Spleen (tissue), 11 donors: ENCODE measurements around the gene ZNF891. TPM values are rescaled to one million over a fixed set of nuclear protein-coding genes. Genes with fewer than 3 reads are reported as not detected.

Source experiments
- DNase-seq: peaks from one replicate; pipeline ENCODE4 v3.0.0-alpha.2; 2020
- H3K27ac ChIP-seq, 8 donors: fragments of 200-600 bp; sonication (generic) in 7 of 8; 1 replicate in 4 of 8; 2 replicates in 4 of 8; pipeline versions ENCODE4 v1.5.0 to v1.8.0; 2016 to 2021; ENCODE audit warnings: inconsistent platforms in 4 of 8, mild to moderate bottlenecking in 4 of 8, moderate library complexity in 1 of 8
- H3K27me3 ChIP-seq, 7 donors: fragments of 200-600 bp; sonication (generic) in 6 of 7; replicated peaks in 1 of 7; 1 replicate in 4 of 7; 2 replicates in 3 of 7; pipeline versions ENCODE4 v1.5.0 to v1.8.0; 2016 to 2021; ENCODE audit warnings: inconsistent platforms in 3 of 7, mild to moderate bottlenecking in 1 of 7
- H3K36me3 ChIP-seq, 6 donors: fragments of 200-600 bp; sonication (generic) in 5 of 6; 1 replicate in 4 of 6; 2 replicates in 2 of 6; pipeline versions ENCODE4 v1.5.0 to v1.8.0; 2016 to 2021; ENCODE audit warnings: inconsistent platforms in 2 of 6
- H3K4me1 ChIP-seq, 6 donors: fragments of 200-600 bp; sonication (generic) in 5 of 6; 1 replicate in 3 of 6; 2 replicates in 3 of 6; pipeline versions ENCODE4 v1.5.0 to v1.8.0; 2016 to 2021; ENCODE audit warnings: inconsistent platforms in 3 of 6
- H3K4me3 ChIP-seq, 8 donors: fragments of 200-600 bp; sonication (generic) in 7 of 8; 1 replicate in 4 of 8; 2 replicates in 4 of 8; pipeline versions ENCODE4 v1.5.0 to v1.8.0; 2016 to 2021; ENCODE audit warnings: inconsistent platforms in 4 of 8, mild to moderate bottlenecking in 4 of 8, moderate library complexity in 2 of 8
- H3K9me3 ChIP-seq, 8 donors: fragments of 200-600 bp; sonication (generic) in 7 of 8; 1 replicate in 4 of 8; 2 replicates in 4 of 8; pipeline versions ENCODE4 v1.5.0 to v1.8.0; 2016 to 2021; ENCODE audit warnings: inconsistent platforms in 4 of 8
- POLR2A ChIP-seq, 3 donors: fragments of 450-650 bp; IDR thresholded peaks; one replicate each; pipeline ENCODE4 v1.5.1; 2017; ENCODE audit warnings: antibody characterized with exemption in 3 of 3, mild to moderate bottlenecking in 1 of 3
- POLR2AphosphoS5 ChIP-seq, 3 donors: sonication (generic); formaldehyde crosslinking; IDR thresholded peaks; one replicate each; pipeline ENCODE4 v1.5.1; 2017; ENCODE audit warnings: antibody characterized with exemption in 3 of 3
- WGBS, 5 donors: extraction: QIAGEN DNeasy Blood & Tissue Kit in 3 of 5; methylation state at CpG; one replicate each; pipeline versions ENCODE4 v1.1.5 to v1.1.7; 2013 to 2018; 5-methylcytosine and 5-hydroxymethylcytosine counted together
- intact Hi-C: fragments of 100-400 bp; cut with DNase I; formaldehyde crosslinking; loops from one replicate; pipeline ENCODE4 v1.15.0; 2023; ENCODE audit warnings: low total_unique reads
- polyA plus RNA-seq, 3 donors: library from polyadenylated mRNA; stranded (reverse); fragments of 200-250 nt; gene quantifications; one replicate each; pipeline ENCODE4 v1.2.1, GENCODE V29; 2013
- total RNA-seq, 7 donors: library from RNA; depleted of rRNA in 3 of 7; stranded (reverse); fragments of >200 nt in 3 of 7; fragmentation: NEBNext Ultra II Directional in 4 of 7; extraction: Animal tissue kit (Norgen Biotek cat#: 25700) in 4 of 7; gene quantifications; one replicate each; pipeline versions ENCODE4 v1.1.0 to v1.2.1, GENCODE V29; 2016 to 2021
- TF ChIP-seq, protein P1 (sequence below), 11 experiments: fragments of 200-600 bp in 7 of 11; fragments of 450-650 bp in 4 of 11; sonication (generic) in 4 of 11; IDR thresholded peaks in 8 of 11; conservative IDR thresholded peaks in 3 of 11; 1 replicate in 7 of 11; 2 replicates in 4 of 11; pipeline versions ENCODE4 v1.4.0 to v1.8.0; 2016 to 2021; ENCODE audit warnings: antibody characterized with exemption in 11 of 11, inconsistent platforms in 4 of 11, mild to moderate bottlenecking in 1 of 11
- donor health status: healthy with polysubstance abuse.
- donor health status: DM: no; HTN: no; CAD: no; lungs with moderate emphysema.
- donor health status: DM: no; HTN: no; CAD: no.
- donor health status: Bipolar disorder and iron deficiency.
- donor health status: healthy.
- donor health status: DM: no; HTN: no; CAD: no.
- donor health status: DM: yes; HTN: yes; CAD: no.

Gene ZNF891
- total and polyA plus RNA-seq, 10 donors = 0.37 to 5.8 (median 2.7) TPM

GRCh38 chr12:133130808-133131128 is 694 bp upstream of the ZNF891 start:
- H3K27me3 ChIP-seq = no peaks in the 10 kb centered on the region
- DNase-seq = peak; percentile 87
- 0 to 1% (median 1%) methylated on average over 17 of the region's 17 CpGs for WGBS, 5 donors
- intact Hi-C loops = loop anchor here (5.0 kb wide), 1 partner anchor 48 kb away; the partner anchor contains the start of gene ZNF140
- peak overlapping the region; percentile 94 to 100 (median 99) for H3K27ac ChIP-seq
- TF ChIP-seq, protein P1, sequence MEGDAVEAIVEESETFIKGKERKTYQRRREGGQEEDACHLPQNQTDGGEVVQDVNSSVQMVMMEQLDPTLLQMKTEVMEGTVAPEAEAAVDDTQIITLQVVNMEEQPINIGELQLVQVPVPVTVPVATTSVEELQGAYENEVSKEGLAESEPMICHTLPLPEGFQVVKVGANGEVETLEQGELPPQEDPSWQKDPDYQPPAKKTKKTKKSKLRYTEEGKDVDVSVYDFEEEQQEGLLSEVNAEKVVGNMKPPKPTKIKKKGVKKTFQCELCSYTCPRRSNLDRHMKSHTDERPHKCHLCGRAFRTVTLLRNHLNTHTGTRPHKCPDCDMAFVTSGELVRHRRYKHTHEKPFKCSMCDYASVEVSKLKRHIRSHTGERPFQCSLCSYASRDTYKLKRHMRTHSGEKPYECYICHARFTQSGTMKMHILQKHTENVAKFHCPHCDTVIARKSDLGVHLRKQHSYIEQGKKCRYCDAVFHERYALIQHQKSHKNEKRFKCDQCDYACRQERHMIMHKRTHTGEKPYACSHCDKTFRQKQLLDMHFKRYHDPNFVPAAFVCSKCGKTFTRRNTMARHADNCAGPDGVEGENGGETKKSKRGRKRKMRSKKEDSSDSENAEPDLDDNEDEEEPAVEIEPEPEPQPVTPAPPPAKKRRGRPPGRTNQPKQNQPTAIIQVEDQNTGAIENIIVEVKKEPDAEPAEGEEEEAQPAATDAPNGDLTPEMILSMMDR (IDR thresholded peaks at IDR 0.05 in 8 of 11, conservative IDR thresholded peaks at IDR 0.05 in 3 of 11) = no peak
- TF ChIP-seq POLR2A (IDR thresholded peaks at IDR 0.05) = no peak
- no peak for TF ChIP-seq POLR2AphosphoS5 (IDR thresholded peaks at IDR 0.05)
- H3K36me3 ChIP-seq = peaks cover 7 to 71% (median 30%) of the 10 kb centered on the region in 6 donors
- H3K9me3 ChIP-seq = peaks cover 13 to 85% (median 79%) of the 10 kb centered on the region in 8 donors
- H3K4me3 ChIP-seq = peak overlapping the region; percentile 59 to 91 (median 76)
- H3K4me1 ChIP-seq = peaks cover 0 to 25% (median 14%) of the 10 kb centered on the region in 6 donors

DNA sequence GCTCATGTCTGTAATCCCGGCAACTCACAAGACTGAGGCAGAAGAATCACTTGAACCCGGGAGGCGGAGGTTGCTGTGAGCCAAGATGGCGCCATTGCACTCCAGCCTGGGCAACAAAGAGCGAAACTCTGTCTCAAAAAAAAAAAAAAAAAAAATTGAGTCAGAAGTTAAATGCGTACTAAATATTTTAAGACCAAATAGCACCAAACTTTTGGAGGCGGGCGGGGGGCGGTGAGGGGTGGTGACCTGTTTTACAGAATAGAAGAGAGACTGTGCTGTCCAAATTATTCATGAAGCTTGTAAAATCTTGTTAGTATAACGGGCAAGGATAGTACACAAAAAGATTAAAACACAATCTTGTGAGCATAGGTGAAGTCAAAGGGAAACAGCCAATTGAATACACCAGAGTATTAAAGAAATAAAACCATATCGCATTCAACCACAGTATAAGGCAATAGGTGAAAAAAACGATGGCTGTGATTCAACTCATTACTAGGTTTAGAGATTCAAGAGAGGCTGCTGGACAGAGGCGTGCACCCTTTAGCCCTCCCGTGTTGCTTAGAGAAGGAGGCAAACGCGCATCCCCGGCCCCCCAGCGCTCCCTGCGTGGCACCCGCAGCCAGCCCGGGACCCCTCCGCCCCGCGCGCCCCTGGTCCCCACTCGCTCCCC is 571 bp downstream of the ZNF891 start:
- no peaks in the 10 kb centered on the region for H3K27me3 ChIP-seq
- peak; percentile 75 for DNase-seq
- TF ChIP-seq, protein P1 (IDR thresholded peaks at IDR 0.05 in 8 of 11, conservative IDR thresholded peaks at IDR 0.05 in 3 of 11) = no peak
- TF ChIP-seq POLR2AphosphoS5 (IDR thresholded peaks at IDR 0.05) (no peak), POLR2A (IDR thresholded peaks at IDR 0.05) (no peak)
- H3K9me3 ChIP-seq = peaks cover 16 to 85% (median 79%) of the 10 kb centered on the region in 8 donors
- H3K4me3 ChIP-seq = peak overlapping the region; percentile 59 to 91 (median 76)
- peaks cover 0 to 25% (median 14%) of the 10 kb centered on the region in 6 donors for H3K4me1 ChIP-seq
- intact Hi-C loops = loop anchor here (5.0 kb wide), 1 partner anchor 47 kb away; the partner anchor contains the start of gene ZNF140
- peak overlapping the region; percentile 94 to 100 (median 99) for H3K27ac ChIP-seq
- peaks cover 3 to 70% (median 24%) of the 10 kb centered on the region in 6 donors for H3K36me3 ChIP-seq
- 22 to 30% (median 23%) methylated on average over 25 to 26 of the region's 26 CpGs for WGBS, 5 donors

DNA sequence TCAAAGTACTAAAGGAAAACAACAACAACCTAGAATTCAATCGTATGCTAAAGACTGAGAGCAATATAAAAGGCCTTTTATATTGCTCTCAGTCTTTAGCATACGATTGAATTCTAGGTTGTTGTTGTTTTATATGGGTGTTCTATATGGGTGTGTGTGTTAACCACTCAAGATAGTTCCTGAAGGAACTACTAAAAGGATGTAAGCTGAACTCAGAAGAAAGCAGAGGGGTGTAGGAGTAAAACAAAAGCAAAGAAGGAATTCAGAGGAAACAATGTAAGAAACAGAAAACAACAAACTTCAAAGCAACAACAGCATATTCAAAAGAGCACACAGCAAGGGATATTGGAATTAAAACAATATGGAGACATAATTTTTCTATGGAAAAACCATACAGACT is 5.4 kb downstream of the ZNF891 start:
- Histone ChIP-seq H3K27me3 (no peaks in the 10 kb centered on the region), H3K9me3 (peaks cover 48 to 98% (median 96%) of the 10 kb centered on the region in 8 donors), H3K27ac (no peak overlapping the region), H3K4me3 (no peak overlapping the region), H3K36me3 (peaks cover 17 to 89% (median 55%) of the 10 kb centered on the region in 6 donors), H3K4me1 (peaks cover 0 to 9% (median 7%) of the 10 kb centered on the region in 6 donors)
- 94 to 100% (median 98%) methylated on average over 2 of the region's 2 CpGs for WGBS, 5 donors
- TF ChIP-seq, protein P1 (IDR thresholded peaks at IDR 0.05 in 8 of 11, conservative IDR thresholded peaks at IDR 0.05 in 3 of 11) = no peak
- TF ChIP-seq POLR2A (IDR thresholded peaks at IDR 0.05) (no peak), POLR2AphosphoS5 (IDR thresholded peaks at IDR 0.05) (no peak)
- intact Hi-C loops = no loop called here
- no peak for DNase-seq

DNA sequence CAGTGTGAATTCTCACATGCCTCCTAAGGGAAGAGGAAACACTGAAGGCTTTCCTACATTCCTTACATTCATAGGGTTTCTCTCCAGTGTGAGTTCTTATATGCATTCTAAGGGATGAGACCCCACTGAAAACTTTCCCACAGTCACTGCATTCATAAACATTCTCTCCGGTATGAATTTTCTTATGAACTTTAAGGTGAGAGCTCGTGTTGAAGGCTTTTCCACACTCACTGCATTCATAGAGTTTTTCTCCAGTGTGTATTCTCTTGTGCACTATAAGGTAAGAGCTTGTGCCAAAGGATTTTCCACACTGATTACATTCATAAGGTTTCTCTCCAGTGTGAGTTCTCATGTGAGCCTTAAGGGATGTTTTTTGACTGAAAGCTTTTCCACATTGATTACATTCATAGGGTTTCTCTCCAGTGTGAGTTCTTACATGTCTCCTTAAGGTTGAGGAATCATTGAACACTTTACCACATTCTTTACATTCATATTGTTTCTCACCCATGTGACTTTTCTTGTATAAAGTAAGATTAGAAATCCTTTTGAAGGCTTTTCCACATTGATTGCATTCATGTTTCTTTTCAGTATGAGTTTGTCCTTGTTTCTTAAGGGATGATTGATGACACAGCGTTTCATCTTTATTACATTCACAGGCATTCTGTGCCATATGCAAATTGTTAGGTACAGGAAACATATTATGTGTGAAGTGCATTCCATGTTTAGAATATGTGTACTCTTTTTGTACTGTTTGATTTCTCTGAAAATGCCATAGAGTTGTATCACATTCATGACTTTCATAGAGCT is 9.5 kb downstream of the ZNF891 start:
- Histone ChIP-seq H3K36me3 (peaks cover 21 to 99% (median 52%) of the 10 kb centered on the region in 6 donors), H3K27ac (no peak overlapping the region), H3K4me1 (no peaks in the 10 kb centered on the region), H3K27me3 (no peaks in the 10 kb centered on the region), H3K9me3 (peaks cover 69 to 100% (median 100%) of the 10 kb centered on the region in 8 donors), H3K4me3 (no peak overlapping the region)
- WGBS, 5 donors = 88 to 97% (median 91%) methylated on average over 3 of the region's 3 CpGs
- DNase-seq = no peak
- intact Hi-C loops = no loop called here
- TF ChIP-seq POLR2A (IDR thresholded peaks at IDR 0.05) (no peak), POLR2AphosphoS5 (IDR thresholded peaks at IDR 0.05) (no peak)
- TF ChIP-seq, protein P1 (IDR thresholded peaks at IDR 0.05 in 8 of 11, conservative IDR thresholded peaks at IDR 0.05 in 3 of 11) = no peak
